Lung (tissue), 12 donors: ENCODE results near the gene IER2. TPM values are rescaled to one million over a fixed set of nuclear protein-coding genes. Genes with fewer than 3 reads are reported as not detected.
"Not testable (repeated sequence)": the region's sequence is repeated elsewhere in the genome, so short reads cannot be mapped to it uniquely, and the experiment has no call there.

Experiments
- ATAC-seq: fragments of 200-7000 bp; cut with Tn5 transposase; one replicate; pipeline ENCODE4 v1.9.1; 2020; ENCODE audit warnings: moderate number of reproducible peaks; ENCODE audit not compliant: insufficient read depth, low FRiP score
- DNase-seq, 3 donors: peaks; one replicate each; pipeline ENCODE4 v3.0.0-alpha.2; 2013 to 2017
- H3K27ac ChIP-seq, 2 donors: one replicate each; pipeline ENCODE4 v1.5.1; 2013; ENCODE audit warnings: mild to moderate bottlenecking in 2 of 2, moderate library complexity in 2 of 2, control low read depth in 1 of 2, inconsistent platforms in 1 of 2, low read depth in 1 of 2, low read length in 1 of 2
- H3K27me3 ChIP-seq, 3 donors: one replicate each; pipeline ENCODE4 v1.5.1; 2013; ENCODE audit warnings: low read length in 2 of 3; ENCODE audit not compliant: control insufficient read depth in 3 of 3, insufficient read depth in 3 of 3
- H3K36me3 ChIP-seq, 4 donors: one replicate each; pipeline ENCODE4 v1.5.1; 2013; ENCODE audit warnings: low read length in 4 of 4, mild to moderate bottlenecking in 1 of 4, moderate library complexity in 1 of 4; ENCODE audit not compliant: control insufficient read depth in 4 of 4, insufficient read depth in 4 of 4
- H3K4me1 ChIP-seq, 5 donors: one replicate each; pipeline ENCODE4 v1.5.1; 2013; ENCODE audit warnings: low read length in 5 of 5, mild to moderate bottlenecking in 2 of 5, moderate library complexity in 1 of 5; ENCODE audit not compliant: control insufficient read depth in 5 of 5, insufficient read depth in 5 of 5
- H3K4me3 ChIP-seq: one replicate; pipeline ENCODE4 v1.5.1; 2013; ENCODE audit warnings: mild to moderate bottlenecking, control low read depth, moderate library complexity
- H3K9ac ChIP-seq, 2 donors: one replicate each; pipeline ENCODE4 v1.5.1; 2013; ENCODE audit warnings: low read length in 2 of 2, control low read depth in 1 of 2; ENCODE audit not compliant: insufficient read depth in 1 of 2
- H3K9me3 ChIP-seq, 4 donors: one replicate each; pipeline ENCODE4 v1.5.1; 2013; ENCODE audit warnings: low read length in 3 of 4, mild to moderate bottlenecking in 1 of 4, moderate library complexity in 1 of 4; ENCODE audit not compliant: control insufficient read depth in 4 of 4, insufficient read depth in 3 of 4
- CTCF ChIP-seq: IDR thresholded peaks from 2 replicates; pipeline ENCODE4 v1.5.1; 2012; ENCODE audit warnings: mild to moderate bottlenecking; ENCODE audit errors: control extremely low read depth, extremely low read depth
- WGBS, 2 donors: extraction: QIAGEN DNeasy Blood & Tissue Kit; methylation state at CpG; one replicate each; pipeline ENCODE4 v1.1.7; 2013; 5-methylcytosine and 5-hydroxymethylcytosine counted together
- polyA plus RNA-seq, 2 donors: library from polyadenylated mRNA; stranded (reverse); fragments of 200-250 nt; gene quantifications; one replicate each; pipeline ENCODE4 v1.2.1, GENCODE V29; 2013
- total RNA-seq, 2 donors: library from RNA; depleted of rRNA in 1 of 2; stranded (reverse); fragments of >200 nt in 1 of 2; gene quantifications; one replicate each; pipeline ENCODE4 v1.2.1, GENCODE V29; 2014 to 2021
- donor health status: control.
- donor health status: control.
- donor health status: Bipolar disorder and iron deficiency.
- donor health status: healthy.
- donor health status: DM: yes; HTN: yes; CAD: no.

Gene IER2
- total and polyA plus RNA-seq, 4 donors = 29.8 to 242 (median 93.0) TPM

DNA sequence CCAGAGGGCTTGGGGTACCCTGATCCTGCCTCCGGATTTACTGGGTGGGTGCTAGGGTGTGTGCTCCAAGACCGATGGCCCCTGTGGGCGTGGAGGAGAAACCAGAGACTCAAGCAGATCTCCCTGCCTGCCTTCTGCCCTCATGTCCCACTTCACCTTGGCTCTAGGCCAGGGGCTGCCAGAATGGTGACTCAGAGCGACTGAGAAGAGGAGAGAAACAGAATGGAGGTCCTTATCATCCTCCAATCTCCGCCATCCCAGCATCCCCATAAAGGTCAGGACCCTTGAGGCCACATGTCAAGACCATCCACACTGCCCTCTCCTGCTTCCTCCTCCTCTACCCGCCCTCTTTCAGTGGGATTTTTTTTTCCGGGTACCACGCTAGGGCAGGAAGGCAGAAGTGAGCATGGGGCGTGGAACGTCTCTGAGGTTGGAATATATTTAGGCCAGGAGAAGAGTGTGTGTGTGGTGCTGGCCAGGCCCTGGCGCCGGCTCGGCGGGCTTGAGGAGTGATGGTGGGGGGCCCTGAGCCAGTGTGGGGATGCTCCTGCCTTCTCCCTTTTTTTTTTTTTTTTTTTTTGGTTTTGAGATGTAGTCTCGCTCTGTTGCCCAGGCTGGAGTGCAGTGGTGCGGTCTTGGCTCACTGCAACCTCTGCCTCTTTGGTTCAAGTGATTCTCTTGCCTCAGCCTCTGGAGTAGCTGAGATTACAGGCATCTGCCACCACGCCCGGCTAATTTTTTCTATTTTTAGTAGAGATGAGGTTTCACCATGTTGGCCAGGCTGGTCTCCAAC lies 22.3 kb downstream of the IER2 start:
- Histone ChIP-seq H3K27me3 (no peaks in the 10 kb centered on the region), H3K36me3 (no peaks in the 10 kb centered on the region), H3K9ac (no peak overlapping the region), H3K9me3 (no peaks in the 10 kb centered on the region), H3K27ac (peak overlapping the region; percentile 61 to 76), H3K4me1 (peaks cover 3 to 19% (median 4%) of the 10 kb centered on the region in 5 donors), H3K4me3 (no peak overlapping the region)
- TF ChIP-seq CTCF = no peak
- 28 to 31% methylated on average over 18 of the region's 18 CpGs for WGBS, 2 donors
- ATAC-seq (no peak), DNase-seq (peak; percentile 65 to 75 (median 71))

DNA sequence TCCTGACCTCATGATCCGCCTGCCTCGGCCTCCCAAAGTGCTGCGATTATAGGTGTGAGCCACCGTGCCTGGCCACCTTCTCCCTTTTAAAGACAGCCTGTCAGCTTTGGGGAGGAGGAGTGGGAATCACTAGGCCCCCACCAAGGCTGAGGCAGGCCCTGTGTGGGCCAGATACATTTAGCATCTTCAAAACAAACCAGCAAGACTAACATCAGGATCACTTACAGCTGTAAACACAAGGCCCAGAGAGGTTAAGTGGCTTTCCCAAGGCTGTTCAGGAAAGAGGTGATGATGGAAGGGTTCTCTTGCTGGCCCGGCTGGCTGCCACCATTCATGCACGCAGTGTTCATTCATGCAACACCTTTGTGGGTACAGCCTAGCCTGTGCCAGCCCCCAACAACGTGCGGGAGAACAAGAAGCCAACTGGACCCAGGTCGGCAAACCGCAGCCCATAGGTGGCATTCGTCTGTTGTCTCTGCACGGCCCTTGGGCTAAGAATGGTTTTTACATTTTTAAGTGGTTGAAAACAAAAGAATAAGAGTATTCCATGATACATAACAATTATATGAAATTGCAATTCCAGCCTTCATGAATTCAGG lies 23.0 kb downstream of the IER2 start:
- Histone ChIP-seq H3K9me3 (no peaks in the 10 kb centered on the region), H3K36me3 (no peaks in the 10 kb centered on the region), H3K27me3 (no peaks in the 10 kb centered on the region), H3K27ac (peak overlapping the region; percentile 57 to 61), H3K4me3 (no peak overlapping the region), H3K9ac (no peak overlapping the region), H3K4me1 (peaks cover 3 to 19% (median 4%) of the 10 kb centered on the region in 5 donors)
- no peak for TF ChIP-seq CTCF
- DNase-seq (no peak), ATAC-seq (no peak)
- 78 to 95% methylated on average over 12 of the region's 12 CpGs for WGBS, 2 donors

GRCh38 chr19:13176345-13176744 lies 26.1 kb downstream of the IER2 start:
- WGBS, 2 donors = 93 to 94% methylated on average over 8 of the region's 8 CpGs

DNA sequence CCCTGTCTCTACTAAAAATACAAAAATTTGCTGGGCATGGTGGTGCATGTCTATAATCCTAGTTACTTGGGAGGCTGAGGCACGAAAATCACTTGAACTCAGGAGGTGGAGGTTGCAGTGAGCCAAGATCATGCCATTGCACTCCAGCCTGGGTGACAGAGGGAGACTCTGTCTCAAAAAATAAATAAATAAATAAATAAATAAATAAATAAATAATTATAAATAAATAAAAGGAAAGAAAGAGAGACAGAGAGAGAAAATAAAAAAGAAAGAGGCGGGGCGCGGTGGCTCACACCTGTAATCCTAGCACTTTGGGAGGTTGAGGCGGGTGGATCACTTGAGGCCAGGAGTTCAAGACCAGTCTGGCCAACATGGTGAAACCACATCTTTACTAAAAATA lies 27.4 kb downstream of the IER2 start:
- H3K9me3 ChIP-seq, H3K36me3 ChIP-seq, H3K4me3 ChIP-seq, H3K27ac ChIP-seq, DNase-seq, ATAC-seq, H3K27me3 ChIP-seq, H3K9ac ChIP-seq: not testable (repeated sequence)
- peaks cover 3 to 11% (median 8%) of the 10 kb centered on the region in 5 donors for H3K4me1 ChIP-seq
- 96 to 98% methylated on average over 5 of the region's 5 CpGs for WGBS, 2 donors

More at GRCh38 chr19:13176345-13176744, 26.1 kb downstream of the IER2 start:
- H3K27ac ChIP-seq = no peak overlapping the region
- H3K9ac ChIP-seq = no peak overlapping the region
- H3K9me3 ChIP-seq = no peaks in the 10 kb centered on the region
- H3K4me3 ChIP-seq = no peak overlapping the region
- TF ChIP-seq CTCF = no peak
- no peaks in the 10 kb centered on the region for H3K27me3 ChIP-seq
- ATAC-seq (no peak), DNase-seq (no peak)
- H3K36me3 ChIP-seq = no peaks in the 10 kb centered on the region
- peaks cover 3 to 14% (median 4%) of the 10 kb centered on the region in 5 donors for H3K4me1 ChIP-seq

GRCh38 chr19:13178291-13178690 lies 28.1 kb downstream of the IER2 start:
- H3K9ac ChIP-seq, H3K36me3 ChIP-seq, H3K27me3 ChIP-seq, DNase-seq, H3K27ac ChIP-seq, H3K9me3 ChIP-seq, H3K4me3 ChIP-seq, H3K4me1 ChIP-seq, ATAC-seq: not testable (repeated sequence)
- WGBS, 2 donors = 94 to 96% methylated on average over 10 of the region's 10 CpGs
